Astrocyte (in vitro differentiated cells and primary cell): ENCODE data around the gene ORC4. TPM values are rescaled to one million over a fixed set of nuclear protein-coding genes. Genes with fewer than 3 reads are reported as not detected.

Experiments
- DNase-seq: peaks from one replicate; pipeline ENCODE4 v3.0.0-alpha.2; 2010; ENCODE audit warnings: low read depth
- FAIRE-seq: peaks from 2 replicates; lab custom pipeline; 2011; peaks lifted over from hg19 to GRCh38; lab: Jason Lieb, UNC
- H2AFZ ChIP-seq: 2 replicates; pipeline ENCODE4 v1.6.0; 2012; ENCODE audit warnings: low read depth, low read length, inconsistent platforms
- H3K27ac ChIP-seq: 2 replicates; pipeline ENCODE4 v1.5.1; 2011; ENCODE audit warnings: low read depth, low read length, inconsistent platforms
- H3K27me3 ChIP-seq: 2 replicates; pipeline ENCODE4 v1.6.0; 2011; ENCODE audit warnings: low read length, inconsistent platforms; ENCODE audit not compliant: insufficient read depth
- H3K36me3 ChIP-seq: 2 replicates; pipeline ENCODE4 v1.5.1; 2011; ENCODE audit warnings: low read length, inconsistent platforms; ENCODE audit not compliant: insufficient read depth
- H3K4me1 ChIP-seq: 2 replicates; pipeline ENCODE4 v1.5.1; 2011; ENCODE audit warnings: low read length, inconsistent platforms; ENCODE audit not compliant: insufficient read depth
- H3K4me2 ChIP-seq: 2 replicates; pipeline ENCODE4 v1.6.0; 2012; ENCODE audit warnings: low read length, inconsistent platforms
- H3K4me3 ChIP-seq: 2 replicates; pipeline ENCODE4 v1.5.1; 2011; ENCODE audit warnings: low read depth, mild to moderate bottlenecking, low read length, inconsistent platforms; ENCODE audit not compliant: insufficient read depth
- H3K79me2 ChIP-seq: 2 replicates; pipeline ENCODE4 v1.6.0; 2012; ENCODE audit warnings: mild to moderate bottlenecking, low read length, inconsistent platforms; ENCODE audit not compliant: insufficient read depth
- H3K9ac ChIP-seq: 2 replicates; pipeline ENCODE4 v1.6.0; 2012; ENCODE audit warnings: mild to moderate bottlenecking, low read length, inconsistent platforms
- H3K9me3 ChIP-seq: 2 replicates; pipeline ENCODE4 v1.5.1; 2012; ENCODE audit warnings: low read depth, mild to moderate bottlenecking, low read length, inconsistent platforms; ENCODE audit not compliant: insufficient read depth
- H4K20me1 ChIP-seq: 2 replicates; pipeline ENCODE4 v1.6.0; 2012; ENCODE audit warnings: low read length, inconsistent platforms; ENCODE audit not compliant: insufficient read depth
- H3K27ac Mint-ChIP-seq: one replicate; pipeline ENCODE4 v1.8.0; 2021; ENCODE audit warnings: mild to moderate bottlenecking, mixed read lengths; ENCODE audit not compliant: unreplicated experiment
- H3K27me3 Mint-ChIP-seq: one replicate; pipeline ENCODE4 v1.8.0; 2021; ENCODE audit warnings: low read depth, mixed read lengths; ENCODE audit not compliant: unreplicated experiment
- H3K36me3 Mint-ChIP-seq: one replicate; pipeline ENCODE4 v1.8.0; 2021; ENCODE audit warnings: low read depth, mixed read lengths; ENCODE audit not compliant: unreplicated experiment
- H3K4me1 Mint-ChIP-seq: one replicate; pipeline ENCODE4 v1.8.0; 2021; ENCODE audit warnings: low read depth, mixed read lengths; ENCODE audit not compliant: unreplicated experiment
- H3K4me3 Mint-ChIP-seq: one replicate; pipeline ENCODE4 v1.8.0; 2021; ENCODE audit warnings: mild to moderate bottlenecking, moderate library complexity, mixed read lengths; ENCODE audit not compliant: unreplicated experiment
- H3K9me3 Mint-ChIP-seq: one replicate; pipeline ENCODE4 v1.8.0; 2021; ENCODE audit warnings: mild to moderate bottlenecking, mixed read lengths; ENCODE audit not compliant: unreplicated experiment
- EZH2 ChIP-seq: IDR thresholded peaks from 2 replicates; pipeline ENCODE4 v1.6.1; 2012; ENCODE audit warnings: mild to moderate bottlenecking, low read length, inconsistent platforms; ENCODE audit not compliant: insufficient read depth
- total RNA-seq: library from RNA; stranded (reverse); gene quantifications from 2 replicates; pipeline ENCODE4 v1.2.1, GENCODE V29; 2021
- TF ChIP-seq, protein P1 (sequence below): IDR thresholded peaks from 2 replicates; pipeline ENCODE4 v1.5.1; 2011; ENCODE audit warnings: low read depth, mild to moderate bottlenecking, inconsistent platforms, low read length, moderate library complexity; ENCODE audit not compliant: insufficient read depth

Gene ORC4
- total RNA-seq, 1 donor from 2014 or later, result 43.8 TPM

GRCh38 chr2:147923846-147924245, 96.7 kb downstream of the ORC4 start:
- Mint-ChIP-seq H3K4me3 (no peak overlapping the region), H3K36me3 (peaks cover 5% of the 10 kb centered on the region), H3K4me1 (no peaks in the 10 kb centered on the region), H3K27me3 (no peaks in the 10 kb centered on the region), H3K27ac (no peak overlapping the region), H3K9me3 (no peaks in the 10 kb centered on the region)
- H3K4me2 ChIP-seq, result no peak overlapping the region
- H3K4me1 ChIP-seq, result no peaks in the 10 kb centered on the region
- H2AFZ ChIP-seq, result no peak overlapping the region
- no peaks in the 10 kb centered on the region for H3K36me3 ChIP-seq
- no peak overlapping the region for H3K4me3 ChIP-seq
- H3K27me3 ChIP-seq, result no peaks in the 10 kb centered on the region
- H3K27ac ChIP-seq, result no peak overlapping the region
- TF ChIP-seq, protein P1, sequence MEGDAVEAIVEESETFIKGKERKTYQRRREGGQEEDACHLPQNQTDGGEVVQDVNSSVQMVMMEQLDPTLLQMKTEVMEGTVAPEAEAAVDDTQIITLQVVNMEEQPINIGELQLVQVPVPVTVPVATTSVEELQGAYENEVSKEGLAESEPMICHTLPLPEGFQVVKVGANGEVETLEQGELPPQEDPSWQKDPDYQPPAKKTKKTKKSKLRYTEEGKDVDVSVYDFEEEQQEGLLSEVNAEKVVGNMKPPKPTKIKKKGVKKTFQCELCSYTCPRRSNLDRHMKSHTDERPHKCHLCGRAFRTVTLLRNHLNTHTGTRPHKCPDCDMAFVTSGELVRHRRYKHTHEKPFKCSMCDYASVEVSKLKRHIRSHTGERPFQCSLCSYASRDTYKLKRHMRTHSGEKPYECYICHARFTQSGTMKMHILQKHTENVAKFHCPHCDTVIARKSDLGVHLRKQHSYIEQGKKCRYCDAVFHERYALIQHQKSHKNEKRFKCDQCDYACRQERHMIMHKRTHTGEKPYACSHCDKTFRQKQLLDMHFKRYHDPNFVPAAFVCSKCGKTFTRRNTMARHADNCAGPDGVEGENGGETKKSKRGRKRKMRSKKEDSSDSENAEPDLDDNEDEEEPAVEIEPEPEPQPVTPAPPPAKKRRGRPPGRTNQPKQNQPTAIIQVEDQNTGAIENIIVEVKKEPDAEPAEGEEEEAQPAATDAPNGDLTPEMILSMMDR, result no peak
- no peak for TF ChIP-seq EZH2
- H3K79me2 ChIP-seq, result no peaks in the 10 kb centered on the region
- no peak for FAIRE-seq
- no peak overlapping the region for H3K9ac ChIP-seq
- no peaks in the 10 kb centered on the region for H3K9me3 ChIP-seq
- H4K20me1 ChIP-seq, result no peaks in the 10 kb centered on the region
- no peak for DNase-seq

GRCh38 chr2:147917161-147917560, 103.4 kb downstream of the ORC4 start:
- Histone ChIP-seq H4K20me1 (no peaks in the 10 kb centered on the region), H3K79me2 (no peaks in the 10 kb centered on the region), H3K4me1 (no peaks in the 10 kb centered on the region), H3K9me3 (no peaks in the 10 kb centered on the region), H3K9ac (no peak overlapping the region), H3K27me3 (no peaks in the 10 kb centered on the region), H3K27ac (no peak overlapping the region), H2AFZ (no peak overlapping the region), H3K36me3 (no peaks in the 10 kb centered on the region), H3K4me2 (no peak overlapping the region), H3K4me3 (no peak overlapping the region)
- no peaks in the 10 kb centered on the region for H3K27me3 Mint-ChIP-seq
- H3K9me3 Mint-ChIP-seq, result no peaks in the 10 kb centered on the region
- no peak overlapping the region for H3K27ac Mint-ChIP-seq
- H3K4me3 Mint-ChIP-seq, result no peak overlapping the region
- no peak for FAIRE-seq
- no peak for DNase-seq
- TF ChIP-seq, protein P1, result no peak
- TF ChIP-seq EZH2, result no peak
- peaks cover 15% of the 10 kb centered on the region for H3K4me1 Mint-ChIP-seq
- peaks cover 6% of the 10 kb centered on the region for H3K36me3 Mint-ChIP-seq

DNA sequence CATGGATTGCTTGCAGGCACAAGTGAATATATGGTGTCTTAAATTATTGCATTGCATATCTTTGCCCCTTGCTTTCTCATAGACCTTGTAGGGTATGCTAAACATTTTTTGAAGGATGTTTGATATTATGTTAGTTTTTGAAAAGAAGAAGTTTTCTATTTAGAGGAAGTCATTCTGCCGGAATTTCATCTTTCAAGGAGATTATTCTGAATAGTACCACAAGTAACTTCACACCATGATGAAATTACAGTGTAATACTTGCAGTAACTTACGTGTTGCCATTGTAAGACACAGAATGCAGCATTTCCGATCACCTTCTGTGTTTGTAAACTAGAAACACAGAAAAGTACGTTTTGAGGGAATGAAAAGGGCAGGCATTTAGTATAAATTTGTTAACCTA, 103.8 kb downstream of the ORC4 start:
- Mint-ChIP-seq H3K4me3 (no peak overlapping the region), H3K36me3 (peaks cover 6% of the 10 kb centered on the region), H3K4me1 (peaks cover 15% of the 10 kb centered on the region), H3K27me3 (no peaks in the 10 kb centered on the region), H3K9me3 (no peaks in the 10 kb centered on the region), H3K27ac (no peak overlapping the region)
- Histone ChIP-seq H3K4me3 (no peak overlapping the region), H3K79me2 (no peaks in the 10 kb centered on the region), H3K9me3 (no peaks in the 10 kb centered on the region), H3K4me2 (no peak overlapping the region), H3K36me3 (no peaks in the 10 kb centered on the region), H4K20me1 (no peaks in the 10 kb centered on the region), H2AFZ (no peak overlapping the region), H3K27ac (no peak overlapping the region), H3K4me1 (no peaks in the 10 kb centered on the region), H3K27me3 (no peaks in the 10 kb centered on the region), H3K9ac (no peak overlapping the region)
- TF ChIP-seq, protein P1, result no peak
- no peak for TF ChIP-seq EZH2
- DNase-seq (no peak), FAIRE-seq (no peak)
